Omental fat pad (tissue), 4 donors: ENCODE data around the gene CENPP. TPM values are rescaled to one million over a fixed set of nuclear protein-coding genes. Genes with fewer than 3 reads are reported as not detected.

ENCODE experiments used
- ATAC-seq: fragments of 150-250 bp; one replicate; pipeline ENCODE4 v1.9.1; 2016; ENCODE audit warnings: mild to moderate bottlenecking, moderate library complexity; ENCODE audit not compliant: low FRiP score
- DNase-seq: peaks from one replicate; pipeline ENCODE4 v3.0.0-alpha.2; 2019; ENCODE audit warnings: low spot score
- CTCF ChIP-seq, 3 donors: fragments of 450-650 bp; IDR thresholded peaks; one replicate each; pipeline ENCODE4 v1.5.1; 2016 to 2017; ENCODE audit warnings: antibody characterized with exemption in 3 of 3, mild to moderate bottlenecking in 3 of 3, moderate library complexity in 2 of 3
- small RNA-seq: library from RNA; depleted of rRNA; stranded (forward); fragments of <200 nt; gene quantifications from one replicate; pipeline ENCODE3, GENCODE V24; 2016
- total RNA-seq, 4 donors: library from RNA; depleted of rRNA; stranded (reverse); fragments of >200 nt; gene quantifications; one replicate each; pipeline ENCODE4 v1.1.0, GENCODE V29; 2016

The CENPP gene
- total RNA-seq, 4 donors from 2014 or later: 1.2 to 7.0 (median 5.6) TPM

GRCh38 chr9:92668746-92669526 is 343.2 kb downstream of the CENPP start:
- peak; percentile 55 for ATAC-seq
- DNase-seq: peak; percentile 51
- no peak for TF ChIP-seq CTCF (IDR thresholded peaks at IDR 0.05)

- no peak for TF ChIP-seq CTCF (IDR thresholded peaks at IDR 0.05)
- ATAC-seq: peak; percentile 11
Observed at GRCh38 chr9:92669527-92669889, 343.8 kb downstream of the CENPP start.

More at GRCh38 chr9:92669527-92669889, 343.8 kb downstream of the CENPP start:
- DNase-seq: no peak

Small RNAs within 50 kb of the gene (small RNA-seq; reads per million reads assigned to genes)
- gene AL157827.1 (not detected), gene MIR3651 (not detected), gene MIR4670 (not detected), gene SNORA84 (0.77 reads per million)

Other genes starting within 250 kb of the CENPP start
- 10 to 100 TPM; 71.1 to 92.0 (median 89.1) TPM for gene SPTLC1, start 210.5 kb upstream of the CENPP start, total RNA-seq
- 100 to 1,000 TPM in 1 of 4 donors, 10 to 100 TPM in 3; 73.8 to 198 (median 85.8) TPM for gene IARS1, start 32.3 kb upstream of the CENPP start, total RNA-seq
- 10 to 100 TPM; 25.2 to 49.1 (median 34.7) TPM for gene NOL8, start 603 bp upstream of the CENPP start, total RNA-seq
- 100 to 1,000 TPM in 3 of 4 donors, 10 to 100 TPM in 1; 24.6 to 412 (median 114) TPM for gene OGN, start 78.6 kb downstream of the CENPP start, total RNA-seq
- 100 to 1,000 TPM in 1 of 4 donors, 10 to 100 TPM in 3; 10.2 to 122 (median 40.2) TPM for gene OMD, start 98.5 kb downstream of the CENPP start, total RNA-seq
- 10 to 100 TPM in 2 of 4 donors, 1 to 10 TPM in 2; 4.8 to 17.7 (median 11.4) TPM for gene ASPN, start 156.6 kb downstream of the CENPP start, total RNA-seq
- gene ECM2, start 210.0 kb downstream of the CENPP start, total RNA-seq: 10 to 100 TPM; 45.6 to 80.6 (median 54.1) TPM